NCI-H1436 (cell line): ENCODE results near the gene RAD51B.
"Not testable (repeated sequence)": the region's sequence is repeated elsewhere in the genome, so short reads cannot be mapped to it uniquely, and the experiment has no call there.

Experiments used
- DNase-seq: peaks from one replicate; lab custom pipeline; 2025; lab: John Stamatoyannopoulos, UW

RAD51B gene

GRCh38 chr14:67950386-67950785 lies 130.8 kb downstream of the RAD51B start:
- no peak for DNase-seq

- no peak for DNase-seq
These were observed 132.1 kb downstream of the RAD51B start for GRCh38 chr14:67951529-67952135.

- no peak for DNase-seq
These were observed 132.8 kb downstream of the RAD51B start for GRCh38 chr14:67952381-67952780.

GRCh38 chr14:67952786-67953185 lies 133.2 kb downstream of the RAD51B start:
- no peak for DNase-seq

GRCh38 chr14:67955261-67955660 lies 135.7 kb downstream of the RAD51B start:
- DNase-seq = no peak

GRCh38 chr14:67957946-67958345 lies 138.4 kb downstream of the RAD51B start:
- DNase-seq = no peak

GRCh38 chr14:67961676-67962075 lies 142.1 kb downstream of the RAD51B start:
- DNase-seq = no peak

GRCh38 chr14:67962215-67962644 lies 142.7 kb downstream of the RAD51B start:
- no peak for DNase-seq

- DNase-seq = no peak
These were observed 144.0 kb downstream of the RAD51B start for GRCh38 chr14:67963545-67963944.

- DNase-seq = no peak
These were observed 144.6 kb downstream of the RAD51B start for GRCh38 chr14:67963960-67964812.

GRCh38 chr14:67965696-67966095 lies 146.1 kb downstream of the RAD51B start:
- DNase-seq = no peak

GRCh38 chr14:67967206-67967605 lies 147.6 kb downstream of the RAD51B start:
- no peak for DNase-seq

- DNase-seq = not testable (repeated sequence)
These were observed 148.4 kb downstream of the RAD51B start for GRCh38 chr14:67967970-67968369.

GRCh38 chr14:67970923-67971322 lies 151.3 kb downstream of the RAD51B start:
- no peak for DNase-seq

GRCh38 chr14:67971627-67972625 lies 152.3 kb downstream of the RAD51B start:
- DNase-seq = peak; percentile 29

- no peak for DNase-seq
These were observed 153.9 kb downstream of the RAD51B start for GRCh38 chr14:67973436-67973835.

- no peak for DNase-seq
These were observed 155.9 kb downstream of the RAD51B start for GRCh38 chr14:67975470-67975869.

GRCh38 chr14:67977434-67978034 lies 158.0 kb downstream of the RAD51B start:
- DNase-seq = no peak

- no peak for DNase-seq
These were observed 159.2 kb downstream of the RAD51B start for GRCh38 chr14:67978749-67979148.

- DNase-seq = no peak
These were observed 163.4 kb downstream of the RAD51B start for GRCh38 chr14:67982711-67983608.

- DNase-seq = no peak
These were observed 164.7 kb downstream of the RAD51B start for GRCh38 chr14:67984274-67984673.
